Naive thymus-derived CD4-positive, alpha-beta T cell (primary cell): Measurements from ENCODE around the gene IARS2. TPM values are rescaled to one million over a fixed set of nuclear protein-coding genes. Genes with fewer than 3 reads are reported as not detected.
A peak's percentile ranks its signal among the peaks of the same experiment; 100 is the strongest.

ENCODE experiments used
- ATAC-seq: fragments of 150-1000 bp; cut with Tn5 transposase; 2 replicates; pipeline ENCODE4 v1.10.0; 2021; ENCODE audit warnings: mild to moderate bottlenecking, moderate library complexity
- CTCF ChIA-PET: fragments of 350-600 bp; sonication (Branson Sonifier 250); formaldehyde crosslinking; loops from one replicate; lab custom pipeline; 2021; ENCODE audit warnings: antibody characterized with exemption; lab: Charles Lee
- POLR2A ChIA-PET: fragments of 350-600 bp; sonication (Branson Sonifier 250); formaldehyde crosslinking; loops from one replicate; lab custom pipeline; 2021; ENCODE audit warnings: antibody characterized with exemption, inconsistent platforms; lab: Charles Lee
- DNase-seq, 9 donors: peaks; one replicate each; pipeline versions ENCODE4 v3.0.0 to v3.0.0-alpha.2; 2020 to 2022; ENCODE audit warnings: mixed read lengths in 1 of 9
- H3K27ac ChIP-seq: one replicate; pipeline ENCODE4 v1.7.0; 2013; ENCODE audit warnings: mild to moderate bottlenecking, low read depth, low read length, moderate library complexity
- H3K27me3 ChIP-seq, 2 donors: one replicate each; pipeline ENCODE4 v1.7.0; 2013; ENCODE audit warnings: low read length in 2 of 2, mild to moderate bottlenecking in 2 of 2, moderate library complexity in 2 of 2; ENCODE audit not compliant: control insufficient read depth in 2 of 2, insufficient read depth in 2 of 2
- H3K36me3 ChIP-seq, 3 experiments: 1 replicate in 2 of 3; 2 replicates in 1 of 3; pipeline ENCODE4 v1.7.0; 2013; ENCODE audit warnings: low read length in 3 of 3, mild to moderate bottlenecking in 3 of 3, moderate library complexity in 1 of 3; ENCODE audit not compliant: insufficient read depth in 3 of 3, control insufficient read depth in 2 of 3
- H3K4me1 ChIP-seq, 2 donors: one replicate each; pipeline ENCODE4 v1.7.0; 2013; ENCODE audit warnings: low read length in 2 of 2, mild to moderate bottlenecking in 2 of 2, moderate library complexity in 1 of 2; ENCODE audit not compliant: control insufficient read depth in 2 of 2, insufficient read depth in 2 of 2
- H3K4me3 ChIP-seq: 2 replicates; pipeline ENCODE4 v1.7.0; 2013; ENCODE audit warnings: mild to moderate bottlenecking, low read length
- H3K9me3 ChIP-seq, 3 experiments: 1 replicate in 2 of 3; 2 replicates in 1 of 3; pipeline ENCODE4 v1.7.0; 2013; ENCODE audit warnings: low read length in 3 of 3; ENCODE audit not compliant: control insufficient read depth in 2 of 3
- H3K27ac Mint-ChIP-seq, 9 donors: one replicate each; pipeline ENCODE4 v1.8.0; 2020 to 2022; ENCODE audit warnings: mixed read lengths in 9 of 9, mild to moderate bottlenecking in 8 of 9, moderate library complexity in 5 of 9, inconsistent platforms in 2 of 9
- H3K27me3 Mint-ChIP-seq, 5 donors: one replicate each; pipeline ENCODE4 v1.8.0; 2021 to 2022; ENCODE audit warnings: mixed read lengths in 5 of 5, mild to moderate bottlenecking in 1 of 5
- H3K36me3 Mint-ChIP-seq, 5 donors: one replicate each; pipeline ENCODE4 v1.8.0; 2020 to 2022; ENCODE audit warnings: mixed read lengths in 5 of 5, mild to moderate bottlenecking in 3 of 5, inconsistent platforms in 1 of 5
- H3K4me1 Mint-ChIP-seq, 7 donors: one replicate each; pipeline ENCODE4 v1.8.0; 2020 to 2022; ENCODE audit warnings: mixed read lengths in 7 of 7, mild to moderate bottlenecking in 3 of 7, inconsistent platforms in 1 of 7
- H3K4me3 Mint-ChIP-seq, 10 donors: one replicate each; pipeline ENCODE4 v1.8.0; 2020 to 2022; ENCODE audit warnings: mild to moderate bottlenecking in 10 of 10, mixed read lengths in 10 of 10, moderate library complexity in 6 of 10, inconsistent platforms in 2 of 10
- H3K9me3 Mint-ChIP-seq, 11 donors: one replicate each; pipeline ENCODE4 v1.8.0; 2020 to 2022; ENCODE audit warnings: mixed read lengths in 11 of 11, mild to moderate bottlenecking in 4 of 11, inconsistent platforms in 1 of 11, moderate library complexity in 1 of 11
- intact Hi-C, 2 donors: fragments of 100-400 bp; cut with micrococcal nuclease; formaldehyde crosslinking; loops; one replicate each; pipeline ENCODE4 v1.15.1; 2023
- microRNA-seq: library from miRNA; unstranded; fragments of <30 nt; microRNA quantifications from one replicate; pipeline ENCODE4 v1.2.0, GENCODE V29; 2022; ENCODE audit warnings: borderline microRNAs expressed
- polyA plus RNA-seq, 2 donors: library from polyadenylated mRNA; unstranded; fragments of 300-500 nt; fragmentation: Illumina TruSeq; gene quantifications; one replicate each; pipeline ENCODE4 v1.2.3, GENCODE V29; 2021
- total RNA-seq, 6 experiments: library from RNA in 5 of 6; stranded (reverse) in 5 of 6; gene quantifications; 1 replicate in 5 of 6; 2 replicates in 1 of 6; pipeline ENCODE4 v1.2.3 and lab custom pipeline; 2021 to 2026

IARS2 gene
- total and polyA plus RNA-seq, 7 experiments from 2014 or later, result 27.2 to 85.1 (median 45.8) TPM

- peaks cover 14 to 54% (median 34%) of the 10 kb centered on the region in 5 donors for H3K36me3 Mint-ChIP-seq
- H3K36me3 ChIP-seq, result peaks cover 4 to 39% (median 6%) of the 10 kb centered on the region in 3 experiments
- H3K9me3 Mint-ChIP-seq, result no peaks in the 10 kb centered on the region
- H3K4me1 ChIP-seq, result no peaks in the 10 kb centered on the region
- no peaks in the 10 kb centered on the region for H3K27me3 Mint-ChIP-seq
- H3K4me3 Mint-ChIP-seq, result no peak overlapping the region
- no peak overlapping the region for H3K4me3 ChIP-seq
- H3K27ac ChIP-seq, result no peak overlapping the region
- intact Hi-C loops, result no loop called here
- H3K27ac Mint-ChIP-seq, result peak overlapping the region in 1 of 9 donors; percentile 25
- no peaks in the 10 kb centered on the region for H3K9me3 ChIP-seq
- DNase-seq (no peak), ATAC-seq (no peak)
- no peaks in the 10 kb centered on the region for H3K4me1 Mint-ChIP-seq
- ChIA-PET CTCF (interaction anchor here (0.7 kb wide), 1 partner anchor 118 kb away, joined by 4 read pairs; no protein-coding TSS in a partner anchor), POLR2A (no interaction called here)
- H3K27me3 ChIP-seq, result no peaks in the 10 kb centered on the region
Measured at GRCh38 chr1:220184506-220184905, 90.6 kb downstream of the IARS2 start.

GRCh38 chr1:220186752-220187151, 92.8 kb downstream of the IARS2 start:
- Histone ChIP-seq H3K27me3 (no peaks in the 10 kb centered on the region), H3K27ac (no peak overlapping the region), H3K36me3 (peaks cover 4 to 41% (median 6%) of the 10 kb centered on the region in 3 experiments), H3K4me1 (no peaks in the 10 kb centered on the region), H3K9me3 (no peaks in the 10 kb centered on the region), H3K4me3 (no peak overlapping the region)
- Mint-ChIP-seq H3K4me3 (no peak overlapping the region), H3K27me3 (no peaks in the 10 kb centered on the region), H3K4me1 (no peaks in the 10 kb centered on the region), H3K36me3 (peaks cover 7 to 37% (median 21%) of the 10 kb centered on the region in 5 donors), H3K27ac (peak overlapping the region in 3 of 9 donors; percentile 4 to 59 (median 34)), H3K9me3 (no peaks in the 10 kb centered on the region)
- DNase-seq (no peak), ATAC-seq (no peak)
- ChIA-PET POLR2A (interaction anchor here (0.8 kb wide), 1 partner anchor 141 kb away, joined by 4 read pairs; the partner anchor contains the start of gene EPRS1), CTCF (no interaction called here)
- intact Hi-C loops, result no loop called here

- Histone ChIP-seq H3K4me1 (no peaks in the 10 kb centered on the region), H3K9me3 (no peaks in the 10 kb centered on the region), H3K27me3 (no peaks in the 10 kb centered on the region), H3K4me3 (no peak overlapping the region), H3K27ac (no peak overlapping the region), H3K36me3 (peaks cover 10 to 50% (median 11%) of the 10 kb centered on the region in 3 experiments)
- no peak for ATAC-seq
- intact Hi-C loops, result loop anchor here in 1 of 2 donors (2.0 kb wide), 1 partner anchor 588 kb away; no protein-coding TSS in a partner anchor
- Mint-ChIP-seq H3K4me1 (no peaks in the 10 kb centered on the region), H3K27ac (no peak overlapping the region), H3K36me3 (peaks cover 11 to 41% (median 20%) of the 10 kb centered on the region in 5 donors), H3K27me3 (no peaks in the 10 kb centered on the region), H3K9me3 (no peaks in the 10 kb centered on the region), H3K4me3 (no peak overlapping the region)
- DNase-seq, result no peak
- ChIA-PET POLR2A (no interaction called here), CTCF (no interaction called here)
Measured at GRCh38 chr1:220188538-220188937, 94.6 kb downstream of the IARS2 start.

GRCh38 chr1:220189750-220190347, 95.9 kb downstream of the IARS2 start:
- H3K27me3 ChIP-seq, result no peaks in the 10 kb centered on the region
- Mint-ChIP-seq H3K4me1 (no peaks in the 10 kb centered on the region), H3K27ac (peak overlapping the region in 1 of 9 donors; percentile 51), H3K9me3 (no peaks in the 10 kb centered on the region), H3K27me3 (no peaks in the 10 kb centered on the region), H3K36me3 (peaks cover 12 to 44% (median 20%) of the 10 kb centered on the region in 5 donors), H3K4me3 (no peak overlapping the region)
- no peaks in the 10 kb centered on the region for H3K4me1 ChIP-seq
- H3K27ac ChIP-seq, result no peak overlapping the region
- no peak for ATAC-seq
- ChIA-PET POLR2A (no interaction called here), CTCF (interaction anchor here (0.9 to 1.0 kb wide), 2 partner anchors 121 to 543 kb away, joined by 3 to 4 read pairs; no protein-coding TSS in a partner anchor)
- peaks cover 10 to 58% (median 21%) of the 10 kb centered on the region in 3 experiments for H3K36me3 ChIP-seq
- intact Hi-C loops, result loop anchor here (1.0 to 2.0 kb wide), 3 partner anchors 543 to 587 kb away; no protein-coding TSS in a partner anchor
- peak in 2 of 9 donors; percentile 10 to 13 for DNase-seq
- no peak overlapping the region for H3K4me3 ChIP-seq
- H3K9me3 ChIP-seq, result no peaks in the 10 kb centered on the region

GRCh38 chr1:220195701-220196100, 101.8 kb downstream of the IARS2 start:
- intact Hi-C loops, result no loop called here
- H3K4me3 Mint-ChIP-seq, result no peak overlapping the region
- Histone ChIP-seq H3K36me3 (peaks cover 12 to 55% (median 17%) of the 10 kb centered on the region in 3 experiments), H3K4me1 (no peaks in the 10 kb centered on the region), H3K27me3 (no peaks in the 10 kb centered on the region), H3K9me3 (no peaks in the 10 kb centered on the region), H3K4me3 (no peak overlapping the region), H3K27ac (no peak overlapping the region)
- ATAC-seq, result no peak
- DNase-seq, result no peak
- no peaks in the 10 kb centered on the region for H3K27me3 Mint-ChIP-seq
- POLR2A ChIA-PET, result no interaction called here
- CTCF ChIA-PET, result interaction anchor here (0.5 kb wide), 1 partner anchor 51 kb away, joined by 3 read pairs; no protein-coding TSS in a partner anchor
- H3K9me3 Mint-ChIP-seq, result no peaks in the 10 kb centered on the region
- H3K36me3 Mint-ChIP-seq, result peaks cover 5 to 24% (median 10%) of the 10 kb centered on the region in 5 donors
- no peaks in the 10 kb centered on the region for H3K4me1 Mint-ChIP-seq
- no peak overlapping the region for H3K27ac Mint-ChIP-seq

Small RNA genes lying within 50 kb of the gene (microRNA-seq; reads per million reads assigned to microRNA genes)
- 1.6 reads per million for gene MIR194-1
- gene MIR215, result 3.1 reads per million

Other genes with a start within 250 kb of the IARS2 start
- not detected for gene SLC30A10, start 165.6 kb upstream of the IARS2 start, total RNA-seq
- gene SLC30A10, start 165.6 kb upstream of the IARS2 start, polyA plus RNA-seq, result not detected
- gene EPRS1, start 47.6 kb upstream of the IARS2 start, total RNA-seq, result 100 to 1,000 TPM in 1 of 5 experiments, 10 to 100 TPM in 4; 39.2 to 130 (median 93.6) TPM
- gene EPRS1, start 47.6 kb upstream of the IARS2 start, polyA plus RNA-seq, result 10 to 100 TPM; 46.0 to 47.1 TPM
- 10 to 100 TPM in 4 of 5 experiments, 1 to 10 TPM in 1; 5.5 to 24.6 (median 15.0) TPM for gene BPNT1, start 4.3 kb upstream of the IARS2 start, total RNA-seq
- gene BPNT1, start 4.3 kb upstream of the IARS2 start, polyA plus RNA-seq, result 10 to 100 TPM; 20.2 to 25.2 TPM
- gene RAB3GAP2, start 178.3 kb downstream of the IARS2 start, total RNA-seq, result 10 to 100 TPM; 36.8 to 53.0 (median 46.4) TPM
- gene RAB3GAP2, start 178.3 kb downstream of the IARS2 start, polyA plus RNA-seq, result 10 to 100 TPM; 13.9 to 14.7 TPM